ENCODE data around the gene DAPL1.

DAPL1 gene

GRCh38 chr2:158782616-158783015 lies 12.5 kb upstream of the DAPL1 start:
- no peak for DNase-seq (ENCODE audit: extremely low spot score)
- TF ChIP-seq, protein P1, sequence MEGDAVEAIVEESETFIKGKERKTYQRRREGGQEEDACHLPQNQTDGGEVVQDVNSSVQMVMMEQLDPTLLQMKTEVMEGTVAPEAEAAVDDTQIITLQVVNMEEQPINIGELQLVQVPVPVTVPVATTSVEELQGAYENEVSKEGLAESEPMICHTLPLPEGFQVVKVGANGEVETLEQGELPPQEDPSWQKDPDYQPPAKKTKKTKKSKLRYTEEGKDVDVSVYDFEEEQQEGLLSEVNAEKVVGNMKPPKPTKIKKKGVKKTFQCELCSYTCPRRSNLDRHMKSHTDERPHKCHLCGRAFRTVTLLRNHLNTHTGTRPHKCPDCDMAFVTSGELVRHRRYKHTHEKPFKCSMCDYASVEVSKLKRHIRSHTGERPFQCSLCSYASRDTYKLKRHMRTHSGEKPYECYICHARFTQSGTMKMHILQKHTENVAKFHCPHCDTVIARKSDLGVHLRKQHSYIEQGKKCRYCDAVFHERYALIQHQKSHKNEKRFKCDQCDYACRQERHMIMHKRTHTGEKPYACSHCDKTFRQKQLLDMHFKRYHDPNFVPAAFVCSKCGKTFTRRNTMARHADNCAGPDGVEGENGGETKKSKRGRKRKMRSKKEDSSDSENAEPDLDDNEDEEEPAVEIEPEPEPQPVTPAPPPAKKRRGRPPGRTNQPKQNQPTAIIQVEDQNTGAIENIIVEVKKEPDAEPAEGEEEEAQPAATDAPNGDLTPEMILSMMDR (IDR thresholded peaks at IDR 0.05; ENCODE audit: control extremely low read depth, extremely low read depth, low read depth, missing control alignments) = no peak
- POLR2A ChIA-PET = no interaction called here
- CTCF ChIA-PET = no interaction called here

- TF ChIP-seq, protein P1 (IDR thresholded peaks at IDR 0.05; ENCODE audit: control extremely low read depth, extremely low read depth, low read depth, missing control alignments) = no peak
- ChIA-PET CTCF (no interaction called here), POLR2A (no interaction called here)
- no peak for DNase-seq (ENCODE audit: extremely low spot score)
These were observed 11.2 kb upstream of the DAPL1 start for GRCh38 chr2:158783923-158784322.

DNA sequence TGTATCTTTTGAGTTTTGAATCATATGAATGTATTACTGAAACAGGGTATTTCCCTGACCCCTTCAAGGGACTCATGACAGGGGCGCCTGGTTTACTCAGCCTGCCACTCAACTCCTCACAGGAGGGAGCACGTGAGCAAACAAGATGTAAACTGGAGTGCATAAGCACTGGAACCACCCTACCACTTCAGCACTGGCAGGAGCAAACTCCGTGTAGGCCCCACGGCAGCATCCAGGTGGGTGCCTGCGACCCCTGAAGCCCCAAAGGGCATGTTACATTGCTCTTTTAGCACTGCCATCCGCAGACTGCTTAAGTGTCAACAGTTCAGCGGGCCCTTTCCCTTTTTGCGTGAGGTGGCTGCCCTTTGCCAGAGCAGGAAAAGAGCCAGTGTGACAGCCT lies 8.2 kb upstream of the DAPL1 start:
- no peak for DNase-seq (ENCODE audit: extremely low spot score)
- POLR2A ChIA-PET = no interaction called here
- TF ChIP-seq, protein P1 (IDR thresholded peaks at IDR 0.05; ENCODE audit: control extremely low read depth, extremely low read depth, low read depth, missing control alignments) = no peak
- CTCF ChIA-PET = interaction anchor here (1.5 kb wide), 1 partner anchor 16 kb away, joined by 3 read pairs; no protein-coding TSS in a partner anchor

DNA sequence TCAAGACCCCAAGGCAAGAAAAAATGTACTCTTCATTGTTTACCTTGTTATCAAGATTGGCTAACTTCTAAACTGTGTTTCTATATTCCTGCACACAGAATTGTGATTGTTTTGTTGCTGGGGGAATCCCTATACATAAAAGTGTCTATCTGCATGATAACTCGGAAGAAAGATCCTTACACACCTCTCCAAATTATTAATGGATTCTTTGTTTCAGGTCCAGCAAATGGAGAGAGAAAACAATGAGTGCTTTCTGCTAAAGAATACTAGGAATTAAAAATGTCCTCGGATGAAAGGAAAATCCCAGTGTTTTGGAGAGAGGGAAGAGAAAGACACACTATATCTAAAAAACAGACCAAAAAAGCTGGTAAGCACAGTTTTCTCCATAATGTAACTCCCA lies 6.2 kb upstream of the DAPL1 start:
- POLR2A ChIA-PET = no interaction called here

DNA sequence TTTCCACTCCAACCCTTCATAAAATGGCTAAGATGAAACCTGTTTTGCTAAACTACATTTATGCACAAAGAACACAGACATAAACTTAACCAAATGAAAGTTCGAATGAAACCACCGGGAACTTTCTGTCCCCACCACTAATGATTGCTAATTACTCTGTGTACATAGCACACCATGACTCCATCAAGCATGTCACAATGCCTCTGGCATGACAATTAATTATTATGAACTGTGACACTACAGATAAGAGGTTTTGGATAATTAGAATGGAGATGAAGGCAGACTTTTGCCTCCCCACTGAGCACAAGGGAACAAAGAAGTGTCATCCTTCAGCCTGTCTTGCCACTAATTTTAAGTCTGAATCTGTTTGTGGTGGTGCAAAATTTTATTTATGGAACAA lies 1.5 kb downstream of the DAPL1 start:
- ChIA-PET CTCF (no interaction called here), POLR2A (no interaction called here)
- no peak for DNase-seq (ENCODE audit: extremely low spot score)
- TF ChIP-seq, protein P1 (IDR thresholded peaks at IDR 0.05; ENCODE audit: control extremely low read depth, extremely low read depth, low read depth, missing control alignments) = no peak

More for the DNA sequence above, 6.2 kb upstream of the DAPL1 start:
- DNase-seq (ENCODE audit: extremely low spot score) = no peak
- CTCF ChIA-PET = interaction anchor here (0.8 kb wide), 1 partner anchor 13 kb away, joined by 3 read pairs; no protein-coding TSS in a partner anchor
- TF ChIP-seq, protein P1 (IDR thresholded peaks at IDR 0.05; ENCODE audit: control extremely low read depth, extremely low read depth, low read depth, missing control alignments) = no peak

- ChIA-PET CTCF (no interaction called here), POLR2A (no interaction called here)
- DNase-seq (ENCODE audit: extremely low spot score) = no peak
- TF ChIP-seq, protein P1 (IDR thresholded peaks at IDR 0.05; ENCODE audit: control extremely low read depth, extremely low read depth, low read depth, missing control alignments) = no peak
These were observed 3.0 kb downstream of the DAPL1 start for GRCh38 chr2:158797963-158798700.
